ENCODE measurements around the gene SLC25A47. TPM values are rescaled to one million over a fixed set of nuclear protein-coding genes. Genes with fewer than 3 reads are reported as not detected.

Gene SLC25A47
- total and polyA plus RNA-seq, 2 donors (not counting 3 experiments of a cell fraction or from before 2014, with no cell fraction given), result not detected

DNA sequence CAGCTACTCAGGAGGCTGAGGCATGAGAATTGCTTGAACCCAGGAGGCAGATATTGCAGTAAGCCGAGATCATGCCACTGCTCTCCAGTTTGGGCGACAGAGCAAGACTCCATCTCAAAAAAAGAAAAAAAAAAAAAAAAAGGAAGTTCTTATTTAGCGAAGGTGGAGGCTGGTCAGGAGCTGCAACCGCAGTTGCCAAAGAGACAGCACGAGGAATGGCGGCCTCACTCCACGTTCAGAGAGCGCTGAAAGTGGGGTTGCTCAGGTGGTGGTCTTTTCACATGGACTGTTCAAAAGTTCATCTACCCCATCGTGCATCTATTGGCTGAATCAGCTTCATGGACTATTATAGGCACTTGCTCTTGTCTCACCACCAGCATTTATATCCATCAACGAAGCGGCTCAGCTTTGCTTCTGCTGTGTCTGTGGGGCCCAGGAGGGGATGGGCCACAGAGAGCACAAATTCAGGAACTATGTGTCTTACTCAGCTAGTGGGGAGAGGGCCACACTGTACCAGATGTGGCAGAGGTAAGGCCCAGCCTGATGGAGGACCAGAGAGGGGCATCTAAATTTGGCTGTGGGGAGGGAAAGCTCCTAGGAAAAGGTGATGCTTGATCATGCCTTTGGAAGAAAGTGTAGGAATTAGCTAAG is 27.3 kb downstream of the SLC25A47 start:
- no peak for FAIRE-seq
- H3K27ac ChIP-seq (ENCODE audit: insufficient read depth, low read depth, low read length), result no peak overlapping the region
- ChIA-PET POLR2A (no interaction called here), CTCF (interaction anchor here (0.5 to 2.3 kb wide), 4 partner anchors 9 to 47 kb away, joined by 3 to 6 read pairs (median 4); no protein-coding TSS in a partner anchor)
- H3K9ac ChIP-seq (replicated peaks; ENCODE audit: extremely low read depth, insufficient read depth, low read length), result no peak overlapping the region
- TF ChIP-seq POLR2AphosphoS5 (IDR thresholded peaks at IDR 0.05; ENCODE audit: insufficient read depth, low read depth, low read length), result no peak
- TF ChIP-seq, protein P1, sequence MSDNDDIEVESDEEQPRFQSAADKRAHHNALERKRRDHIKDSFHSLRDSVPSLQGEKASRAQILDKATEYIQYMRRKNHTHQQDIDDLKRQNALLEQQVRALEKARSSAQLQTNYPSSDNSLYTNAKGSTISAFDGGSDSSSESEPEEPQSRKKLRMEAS (IDR thresholded peaks at IDR 0.05; ENCODE audit: insufficient read depth, insufficient read length), result no peak
- no peak for TF ChIP-seq EZH2 (IDR thresholded peaks at IDR 0.05; ENCODE audit: borderline replicate concordance, low read depth, low read length, severe bottlenecking)
- no peak for TF ChIP-seq FOS (IDR thresholded peaks at IDR 0.05; ENCODE audit: borderline replicate concordance, insufficient read depth, low read length)
- TF ChIP-seq, protein P2, sequence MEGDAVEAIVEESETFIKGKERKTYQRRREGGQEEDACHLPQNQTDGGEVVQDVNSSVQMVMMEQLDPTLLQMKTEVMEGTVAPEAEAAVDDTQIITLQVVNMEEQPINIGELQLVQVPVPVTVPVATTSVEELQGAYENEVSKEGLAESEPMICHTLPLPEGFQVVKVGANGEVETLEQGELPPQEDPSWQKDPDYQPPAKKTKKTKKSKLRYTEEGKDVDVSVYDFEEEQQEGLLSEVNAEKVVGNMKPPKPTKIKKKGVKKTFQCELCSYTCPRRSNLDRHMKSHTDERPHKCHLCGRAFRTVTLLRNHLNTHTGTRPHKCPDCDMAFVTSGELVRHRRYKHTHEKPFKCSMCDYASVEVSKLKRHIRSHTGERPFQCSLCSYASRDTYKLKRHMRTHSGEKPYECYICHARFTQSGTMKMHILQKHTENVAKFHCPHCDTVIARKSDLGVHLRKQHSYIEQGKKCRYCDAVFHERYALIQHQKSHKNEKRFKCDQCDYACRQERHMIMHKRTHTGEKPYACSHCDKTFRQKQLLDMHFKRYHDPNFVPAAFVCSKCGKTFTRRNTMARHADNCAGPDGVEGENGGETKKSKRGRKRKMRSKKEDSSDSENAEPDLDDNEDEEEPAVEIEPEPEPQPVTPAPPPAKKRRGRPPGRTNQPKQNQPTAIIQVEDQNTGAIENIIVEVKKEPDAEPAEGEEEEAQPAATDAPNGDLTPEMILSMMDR (IDR thresholded peaks at IDR 0.05; ENCODE audit: extremely low read depth in 1 of 2, insufficient read depth in 1 of 2, low read depth in 1 of 2, low read length in 2 of 2), result no peak
- no peak for TF ChIP-seq POLR2A (IDR thresholded peaks at IDR 0.05; ENCODE audit: low read depth, low read length)
- no peak for TF ChIP-seq GATA2 (IDR thresholded peaks at IDR 0.05; ENCODE audit: insufficient read depth, insufficient read length, low read depth, low read length)
- no peak overlapping the region for H2AFZ ChIP-seq (ENCODE audit: low read depth, low read length)
- H3K4me1 ChIP-seq (ENCODE audit: control insufficient read depth, extremely low read depth, insufficient read depth, low read length), result no peaks in the 10 kb centered on the region
- DNase-seq (ENCODE audit: low read depth, low spot score), result no peak
- H3K9me1 ChIP-seq (replicated peaks; ENCODE audit: control insufficient read depth, extremely low read depth, insufficient read depth, low read length), result no peaks in the 10 kb centered on the region
- H3K4me3 ChIP-seq (replicated peaks in 1 of 3; ENCODE audit: insufficient read depth in 1 of 3, low read depth in 1 of 3, low read length in 3 of 3), result no peak overlapping the region
- H3K79me2 ChIP-seq (ENCODE audit: control insufficient read depth, insufficient read depth, low read length), result no peaks in the 10 kb centered on the region
- no peaks in the 10 kb centered on the region for H3K9me3 ChIP-seq (replicated peaks; ENCODE audit: control insufficient read depth, insufficient read depth, low read length)
- H3K36me3 ChIP-seq (ENCODE audit: control insufficient read depth in 2 of 2, extremely low read depth in 1 of 2, insufficient read depth in 2 of 2, low read length in 2 of 2), result peaks cover 28 to 63% of the 10 kb centered on the region in 2 experiments
- intact Hi-C loops (cut with micrococcal nuclease), result no loop called here
- no peaks in the 10 kb centered on the region for H4K20me1 ChIP-seq (replicated peaks; ENCODE audit: control insufficient read depth, extremely low read depth, insufficient read depth, low read length)
- H3K27me3 ChIP-seq (ENCODE audit: control insufficient read depth in 2 of 2, insufficient read depth in 2 of 2, low read length in 2 of 2), result no peaks in the 10 kb centered on the region
- dilution Hi-C loops (cut with MboI; ENCODE audit: extremely low pct_ligation_motif_present, low sequenced_read_pairs), result no loop called here
- H3K4me2 ChIP-seq (ENCODE audit: insufficient read depth, low read length), result no peak overlapping the region
- no TSS peak for BruUV-seq (replicated peaks)
